Fibroblast of the aortic adventitia (primary cell): Measurements from ENCODE around the gene UBE3C. TPM values are rescaled to one million over a fixed set of nuclear protein-coding genes. Genes with fewer than 3 reads are reported as not detected.

Source experiments
- DNase-seq: peaks from one replicate; pipeline ENCODE4 v3.0.0-alpha.2; 2010; ENCODE audit warnings: low read depth
- H3K4me3 ChIP-seq: 2 replicates; pipeline ENCODE4 v1.5.1; 2011; ENCODE audit warnings: low read depth, mild to moderate bottlenecking, control low read depth, low read length, moderate library complexity
- CTCF ChIP-seq: IDR thresholded peaks from 2 replicates; pipeline ENCODE4 v1.5.1; 2011; ENCODE audit warnings: mild to moderate bottlenecking, low read length, control low read depth, inconsistent platforms; ENCODE audit not compliant: insufficient read depth
- total RNA-seq: library from RNA; depleted of rRNA; stranded (reverse); fragments of >200 nt; gene quantifications from 2 replicates; pipeline ENCODE4 v1.2.3, GENCODE V29; 2012; ENCODE audit warnings: low replicate concordance

Gene UBE3C
- total RNA-seq, 1 donor: 81.3 TPM

GRCh38 chr7:157176771-157177170, 38.0 kb downstream of the UBE3C start:
- no peak for TF ChIP-seq CTCF
- no peak for DNase-seq
- H3K4me3 ChIP-seq: no peak overlapping the region

GRCh38 chr7:157177333-157177982, 38.7 kb downstream of the UBE3C start:
- H3K4me3 ChIP-seq: no peak overlapping the region
- DNase-seq: no peak
- no peak for TF ChIP-seq CTCF

GRCh38 chr7:157177983-157178381, 39.3 kb downstream of the UBE3C start:
- no peak for TF ChIP-seq CTCF
- DNase-seq: no peak
- no peak overlapping the region for H3K4me3 ChIP-seq

- no peak for DNase-seq
- TF ChIP-seq CTCF: no peak
- H3K4me3 ChIP-seq: no peak overlapping the region
These were observed 45.1 kb downstream of the UBE3C start for GRCh38 chr7:157183832-157184231.

- no peak overlapping the region for H3K4me3 ChIP-seq
- no peak for TF ChIP-seq CTCF
- DNase-seq: no peak
These were observed 49.5 kb downstream of the UBE3C start for GRCh38 chr7:157188091-157188665.

GRCh38 chr7:157189405-157189804, 50.7 kb downstream of the UBE3C start:
- TF ChIP-seq CTCF: no peak
- DNase-seq: no peak
- no peak overlapping the region for H3K4me3 ChIP-seq

- no peak for TF ChIP-seq CTCF
- DNase-seq: no peak
- H3K4me3 ChIP-seq: no peak overlapping the region
These were observed 54.1 kb downstream of the UBE3C start for GRCh38 chr7:157192861-157193260.
